ENCODE data around the gene GPR152. TPM values are rescaled to one million over a fixed set of nuclear protein-coding genes. Genes with fewer than 3 reads are reported as not detected.

The GPR152 gene
- total and polyA plus RNA-seq, 2 of the 8 experiments (the other 6 are each of a cell fraction or from before 2014, with no cell fraction given), result not detected

DNA sequence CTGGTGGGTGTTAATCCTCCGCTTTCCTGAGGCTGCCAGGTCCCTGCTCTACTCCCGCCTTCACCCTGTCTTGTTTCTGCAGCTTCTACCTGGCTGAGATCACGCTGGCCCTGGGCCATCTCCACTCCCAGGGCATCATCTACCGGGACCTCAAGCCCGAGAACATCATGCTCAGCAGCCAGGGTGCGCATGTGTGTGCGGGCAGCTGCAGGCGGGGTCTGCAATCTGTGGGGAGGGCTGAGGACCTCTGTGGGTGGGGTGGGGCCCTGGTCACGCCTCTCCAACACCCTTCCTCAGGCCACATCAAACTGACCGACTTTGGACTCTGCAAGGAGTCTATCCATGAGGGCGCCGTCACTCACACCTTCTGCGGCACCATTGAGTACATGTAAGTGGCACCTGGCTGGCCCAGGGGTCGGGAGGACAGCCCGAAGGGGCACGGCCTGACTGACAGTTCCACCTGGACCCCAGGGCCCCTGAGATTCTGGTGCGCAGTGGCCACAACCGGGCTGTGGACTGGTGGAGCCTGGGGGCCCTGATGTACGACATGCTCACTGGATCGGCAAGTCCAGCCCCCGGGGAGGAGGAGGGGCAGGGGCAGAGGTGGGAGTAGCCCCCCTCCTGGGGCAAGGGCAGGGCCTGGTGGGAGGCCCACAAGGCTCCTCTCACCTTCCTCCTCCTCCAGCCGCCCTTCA lies 19.7 kb downstream of the GPR152 start:
- Histone ChIP-seq H4K91ac (replicated peaks; ENCODE audit: insufficient read length, low read length) (no peak overlapping the region), H3K4me1 (replicated peaks in 1 of 4; ENCODE audit: control insufficient read depth in 3 of 4, insufficient read depth in 4 of 4, low read length in 3 of 4) (peaks cover 0 to 24% (median 16%) of the 10 kb centered on the region in 4 experiments; a peak in 6 of 7 replicates), H2BK20ac (ENCODE audit: low read length) (no peak overlapping the region), H3K4ac (replicated peaks; ENCODE audit: insufficient read length, low read depth, low read length) (no peak overlapping the region), H3K36me3 (ENCODE audit: control insufficient read depth in 2 of 4, insufficient read depth in 4 of 4, low read length in 3 of 4) (peaks cover 6 to 17% (median 11%) of the 10 kb centered on the region in 4 experiments; a peak in 7 of 8 replicates), H3K79me2 (ENCODE audit: control insufficient read depth in 1 of 2, insufficient read depth in 2 of 2, low read length in 2 of 2) (peaks cover 0 to 9% of the 10 kb centered on the region in 2 experiments; a peak in 2 of 4 replicates), H3K23ac (ENCODE audit: insufficient read length) (no peak overlapping the region), H3K4me3 (ENCODE audit: extremely low read depth in 1 of 4, insufficient read depth in 2 of 4, low read depth in 3 of 4, low read length in 4 of 4) (no peak overlapping the region), H3K14ac (ENCODE audit: insufficient read length) (no peak overlapping the region), H3K9ac (replicated peaks in 1 of 4; ENCODE audit: extremely low read depth in 1 of 4, low read depth in 3 of 4, low read length in 3 of 4) (no peak overlapping the region), H3K4me2 (ENCODE audit: insufficient read depth in 1 of 2, low read depth in 2 of 2, low read length in 2 of 2) (no peak overlapping the region), H2BK12ac (ENCODE audit: low read depth, low read length) (no peak overlapping the region), H4K5ac (ENCODE audit: insufficient read length, low read depth, low read length) (no peak overlapping the region), H3K27ac (ENCODE audit: low read depth, low read length) (no peak overlapping the region), H4K20me1 (replicated peaks in 1 of 2; ENCODE audit: control insufficient read depth in 1 of 2, insufficient read depth in 2 of 2, low read length in 2 of 2) (peaks cover 0 to 12% of the 10 kb centered on the region in 2 experiments), H2BK15ac (ENCODE audit: low read length) (no peak overlapping the region), H4K8ac (ENCODE audit: extremely low read depth, insufficient read depth, low read length) (no peak overlapping the region), H3K18ac (ENCODE audit: extremely low read depth, low read length) (no peak overlapping the region), H3K27me3 (replicated peaks in 1 of 4; ENCODE audit: control insufficient read depth in 3 of 4, extremely low read depth in 1 of 4, insufficient read depth in 3 of 4, low read length in 3 of 4) (no peaks in the 10 kb centered on the region), H2BK5ac (ENCODE audit: low read depth, low read length) (no peak overlapping the region), H3K79me1 (ENCODE audit: low read depth, low read length) (peaks cover 5% of the 10 kb centered on the region), H3K9me3 (ENCODE audit: insufficient read depth in 2 of 2, low read depth in 1 of 2, low read length in 1 of 2) (no peaks in the 10 kb centered on the region), H2AFZ (ENCODE audit: low read length) (no peak overlapping the region), H2AK5ac (ENCODE audit: low read depth, low read length) (no peak overlapping the region), H3K23me2 (ENCODE audit: low read depth, low read length) (peaks cover 8% of the 10 kb centered on the region), H2BK120ac (replicated peaks; ENCODE audit: low read depth, low read length) (no peak overlapping the region), H3K56ac (replicated peaks; ENCODE audit: insufficient read length, low read depth, low read length) (no peak overlapping the region)
- FAIRE-seq (no peak), DNase-seq (ENCODE audit: low read depth in 1 of 2, low spot score in 2 of 2) (no peak)
- POLR2A ChIA-PET (ENCODE audit: partially characterized antibody), result interaction anchor here (0.9 to 12.5 kb wide), 8 partner anchors 8 to 60 kb away, joined by 3 to 104 read pairs (median 4); partner anchors contain the start of genes CARNS1 and CORO1B
- TF ChIP-seq NANOG (IDR thresholded peaks at IDR 0.05; ENCODE audit: insufficient read depth, low read depth, low read length, poor library complexity, severe bottlenecking) (no peak), HDAC2 (IDR thresholded peaks at IDR 0.05; ENCODE audit: borderline replicate concordance in 1 of 2, low read depth in 2 of 2, low read length in 2 of 2) (no peak)
- WGBS, 2 experiments (ENCODE audit: extremely low coverage in 1 of 2, insufficient coverage in 1 of 2, insufficient read length in 1 of 2, insufficient replicate concordance in 2 of 2, low coverage in 1 of 2, low lambda C conversion rate in 2 of 2, missing lambda C conversion rate in 1 of 2), result 92% methylated on average over 21 of the region's 22 CpGs; no CpG with 5 or more reads in 1 of the 2 experiments
- CTCF ChIA-PET (ENCODE audit: partially characterized antibody), result interaction anchor here (1.0 to 3.8 kb wide), 3 partner anchors 13 to 32 kb away, joined by 3 to 10 read pairs (median 4); partner anchors contain the start of gene PPP1CA

Data from H1 (cell line).